ENCODE data around the gene CTNNAL1. TPM values are rescaled to one million over a fixed set of nuclear protein-coding genes. Genes with fewer than 3 reads are reported as not detected.

Gene CTNNAL1
- polyA plus RNA-seq, 1 donor (not counting 4 experiments of a cell fraction or from before 2014, with no cell fraction given), result 112 TPM

- Histone ChIP-seq H3K4me3 (ENCODE audit: control insufficient read depth in 2 of 3, extremely low read depth in 1 of 3, insufficient read depth in 2 of 3, low read depth in 1 of 3, low read length in 3 of 3) (peak overlapping the region; percentile 64 to 98 (median 96)), H3K9me1 (ENCODE audit: control insufficient read depth, extremely low read depth, insufficient read depth, low read length) (no peaks in the 10 kb centered on the region), H3K27ac (ENCODE audit: control insufficient read depth, insufficient read depth, low read length) (peak overlapping the region; percentile 82), H3K9ac (ENCODE audit: control insufficient read depth, extremely low read depth, insufficient read depth, low read length) (peak overlapping the region; percentile 92), H3K36me3 (ENCODE audit: control insufficient read depth in 2 of 2, extremely low read depth in 1 of 2, insufficient read depth in 2 of 2, low read length in 2 of 2) (peaks cover 7 to 12% of the 10 kb centered on the region in 2 experiments), H4K20me1 (ENCODE audit: control insufficient read depth, extremely low read depth, insufficient read depth, low read length) (no peaks in the 10 kb centered on the region), H3K27me3 (ENCODE audit: control insufficient read depth, extremely low read depth, insufficient read depth, low read length) (no peaks in the 10 kb centered on the region), H3K4me2 (ENCODE audit: control insufficient read depth, extremely low read depth, insufficient read depth, low read depth, low read length) (peak overlapping the region; percentile 80), H3K79me2 (ENCODE audit: control insufficient read depth, insufficient read depth, low read length) (peaks cover 37% of the 10 kb centered on the region), H3K4me1 (ENCODE audit: control insufficient read depth, extremely low read depth, insufficient read depth, low read length) (peaks cover 14% of the 10 kb centered on the region), H2AFZ (ENCODE audit: control insufficient read depth, low read length) (peak overlapping the region; percentile 94), H3K9me3 (ENCODE audit: control insufficient read depth, low read depth, low read length) (no peaks in the 10 kb centered on the region)
- TF ChIP-seq CTCF (optimal IDR thresholded peaks at IDR 0.05 in 1 of 3, IDR thresholded peaks at IDR 0.05 in 1 of 3, conservative IDR thresholded peaks at IDR 0.05 in 1 of 3; ENCODE audit: extremely low read depth in 1 of 3, insufficient read depth in 2 of 3, low read length in 3 of 3) (no peak), EZH2 (IDR thresholded peaks at IDR 0.05; ENCODE audit: low read length) (no peak)
- DNase-seq (ENCODE audit: low read depth, low spot score) (no peak), FAIRE-seq (no peak)
- dilution Hi-C loops (cut with MboI; ENCODE audit: extremely low pct_ligation_motif_present, low sequenced_read_pairs), result no loop called here
Measured at GRCh38 chr9:108933231-108933717, 80.0 kb downstream of the CTNNAL1 start.

GRCh38 chr9:108928386-108928785, 84.9 kb downstream of the CTNNAL1 start:
- Histone ChIP-seq H3K9me1 (ENCODE audit: control insufficient read depth, extremely low read depth, insufficient read depth, low read length) (no peaks in the 10 kb centered on the region), H4K20me1 (ENCODE audit: control insufficient read depth, extremely low read depth, insufficient read depth, low read length) (no peaks in the 10 kb centered on the region), H3K9ac (ENCODE audit: control insufficient read depth, extremely low read depth, insufficient read depth, low read length) (no peak overlapping the region), H3K9me3 (ENCODE audit: control insufficient read depth, low read depth, low read length) (no peaks in the 10 kb centered on the region), H3K4me1 (ENCODE audit: control insufficient read depth, extremely low read depth, insufficient read depth, low read length) (peaks cover 8% of the 10 kb centered on the region), H3K27ac (ENCODE audit: control insufficient read depth, insufficient read depth, low read length) (no peak overlapping the region), H3K27me3 (ENCODE audit: control insufficient read depth, extremely low read depth, insufficient read depth, low read length) (no peaks in the 10 kb centered on the region), H3K4me2 (ENCODE audit: control insufficient read depth, extremely low read depth, insufficient read depth, low read depth, low read length) (no peak overlapping the region), H2AFZ (ENCODE audit: control insufficient read depth, low read length) (no peak overlapping the region), H3K4me3 (ENCODE audit: control insufficient read depth in 2 of 3, extremely low read depth in 1 of 3, insufficient read depth in 2 of 3, low read depth in 1 of 3, low read length in 3 of 3) (no peak overlapping the region), H3K36me3 (ENCODE audit: control insufficient read depth in 2 of 2, extremely low read depth in 1 of 2, insufficient read depth in 2 of 2, low read length in 2 of 2) (peaks cover 7 to 25% of the 10 kb centered on the region in 2 experiments), H3K79me2 (ENCODE audit: control insufficient read depth, insufficient read depth, low read length) (peaks cover 23% of the 10 kb centered on the region)
- no peak for TF ChIP-seq CTCF (optimal IDR thresholded peaks at IDR 0.05 in 1 of 3, IDR thresholded peaks at IDR 0.05 in 1 of 3, conservative IDR thresholded peaks at IDR 0.05 in 1 of 3; ENCODE audit: extremely low read depth in 1 of 3, insufficient read depth in 2 of 3, low read length in 3 of 3)
- TF ChIP-seq EZH2 (IDR thresholded peaks at IDR 0.05; ENCODE audit: low read length), result no peak
- dilution Hi-C loops (cut with MboI; ENCODE audit: extremely low pct_ligation_motif_present, low sequenced_read_pairs), result no loop called here
- FAIRE-seq, result no peak
- no peak for DNase-seq (ENCODE audit: low read depth, low spot score)
